SW480 (cell line): ENCODE measurements around the gene MGARP.
"Not testable (repeated sequence)": the region's sequence is repeated elsewhere in the genome, so short reads cannot be mapped to it uniquely, and the experiment has no call there.

Experiments
- DNase-seq: peaks from one replicate; pipeline ENCODE4 v3.0.0-alpha.2; 2016; ENCODE audit warnings: low spot score

Gene MGARP

DNA sequence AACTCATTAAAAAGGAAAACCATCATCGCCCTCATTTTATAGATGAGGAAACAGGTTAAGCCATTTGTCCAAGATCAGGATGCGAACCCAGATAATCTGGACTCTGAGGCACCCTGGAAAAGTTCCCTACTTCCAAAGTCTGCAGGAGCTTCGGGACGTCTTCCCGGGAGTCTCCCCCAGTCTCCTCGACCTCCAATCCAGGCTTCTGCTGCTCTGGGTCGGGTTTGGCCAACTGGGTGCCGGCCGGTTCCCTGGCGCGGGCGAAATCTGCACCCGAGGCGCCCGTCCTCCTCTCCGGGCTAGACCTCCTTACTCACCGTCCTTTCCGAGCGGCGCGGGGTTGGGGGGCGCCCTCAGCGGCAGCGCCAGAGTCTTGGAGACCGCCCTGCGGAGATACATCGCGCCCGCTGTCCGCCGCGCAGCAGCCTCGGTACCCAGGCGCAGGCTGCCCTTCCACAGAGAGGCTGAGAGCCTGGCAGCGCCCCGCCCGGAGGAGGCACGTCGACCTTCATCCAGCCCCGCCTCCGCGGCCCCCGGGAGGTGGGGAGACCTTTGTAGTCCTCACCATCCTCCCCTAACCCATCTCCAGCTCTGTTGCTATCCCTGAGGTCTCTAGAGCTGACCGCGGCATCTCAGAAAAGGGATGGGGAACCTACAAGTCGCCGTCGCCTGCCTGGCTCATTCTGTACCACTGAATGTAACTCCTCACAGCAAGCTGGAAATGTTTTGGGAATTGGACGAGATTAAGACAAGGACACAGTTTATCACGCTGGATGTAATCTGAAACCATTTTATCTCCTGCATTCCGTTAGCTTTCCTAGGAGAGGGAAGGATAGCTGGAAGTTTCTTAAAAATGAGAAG lies at the start of gene MGARP:
Gene MGARP (minus strand): TSS at position 466 of the 861 bp plus-strand sequence. CDS start 67 bp downstream, at position 399.
- DNase-seq = no peak

DNA sequence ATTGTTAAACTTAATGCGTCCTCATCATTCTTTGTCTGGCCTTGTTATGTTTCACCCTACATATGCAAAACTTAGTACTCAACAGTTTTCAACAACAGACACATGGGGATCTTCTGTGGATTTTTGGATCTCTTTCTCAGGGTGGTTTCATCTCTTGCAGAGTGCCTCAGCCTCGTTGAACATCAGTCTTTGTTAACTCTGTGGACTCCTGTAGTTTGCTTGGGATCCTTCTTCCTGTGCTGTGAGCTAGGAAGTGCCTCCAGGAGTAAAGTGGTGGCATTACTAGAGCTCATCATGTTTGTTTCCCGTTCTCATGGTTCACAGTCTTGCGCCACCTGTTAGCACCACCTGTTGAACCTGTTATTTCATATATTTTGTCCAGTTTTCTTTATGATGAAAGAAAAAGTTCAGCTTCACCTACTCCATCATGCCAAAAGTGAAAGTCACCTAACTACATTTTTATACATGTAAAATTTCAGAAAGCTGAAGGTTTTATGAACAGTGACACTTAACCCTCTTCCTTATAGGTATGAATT lies 49.7 kb upstream of the MGARP start:
- DNase-seq = no peak

GRCh38 chr4:139324620-139325019 lies 44.6 kb upstream of the MGARP start:
- DNase-seq = no peak

GRCh38 chr4:139322541-139322940 lies 42.5 kb upstream of the MGARP start:
- not testable (repeated sequence) for DNase-seq

DNA sequence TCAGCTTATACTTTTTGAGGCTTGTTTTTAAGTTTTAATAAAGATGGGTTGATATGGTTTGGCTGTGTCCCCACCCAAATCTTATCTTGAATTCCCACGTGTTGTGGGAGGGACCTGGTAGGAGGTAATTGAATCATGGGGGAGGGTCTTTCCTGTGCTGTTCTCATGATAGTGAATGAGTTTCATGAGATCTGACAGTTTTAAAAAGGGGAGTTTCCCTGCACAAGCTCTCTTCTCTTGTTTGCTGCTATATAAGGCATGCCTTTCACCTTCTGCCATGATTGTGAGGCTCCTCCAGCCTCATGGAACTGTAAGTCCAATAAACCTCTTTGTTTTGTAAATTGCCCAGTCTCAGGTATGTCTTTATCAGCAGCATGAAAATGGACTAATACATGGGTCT lies 42.0 kb upstream of the MGARP start:
- DNase-seq = not testable (repeated sequence)

GRCh38 chr4:139319571-139319970 lies 39.5 kb upstream of the MGARP start:
- no peak for DNase-seq

DNA sequence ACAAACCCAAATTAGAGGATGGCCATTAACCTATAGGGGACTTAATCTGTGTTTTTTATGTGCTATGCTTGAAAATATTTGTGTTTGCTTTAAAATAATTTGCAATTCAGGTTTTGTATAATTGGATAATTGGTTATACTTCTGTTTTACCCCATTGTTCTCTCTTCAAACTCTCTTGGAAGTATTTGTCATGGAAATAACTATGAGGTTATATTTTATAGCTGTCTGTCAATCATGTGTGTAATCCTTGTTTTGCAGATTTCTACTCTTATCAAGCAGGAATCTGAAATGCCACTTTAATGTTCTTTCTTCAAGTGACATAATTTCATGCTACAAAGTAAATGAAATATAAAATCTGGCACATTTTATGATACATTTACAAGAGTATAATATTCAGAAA lies 37.6 kb upstream of the MGARP start:
- no peak for DNase-seq

DNA sequence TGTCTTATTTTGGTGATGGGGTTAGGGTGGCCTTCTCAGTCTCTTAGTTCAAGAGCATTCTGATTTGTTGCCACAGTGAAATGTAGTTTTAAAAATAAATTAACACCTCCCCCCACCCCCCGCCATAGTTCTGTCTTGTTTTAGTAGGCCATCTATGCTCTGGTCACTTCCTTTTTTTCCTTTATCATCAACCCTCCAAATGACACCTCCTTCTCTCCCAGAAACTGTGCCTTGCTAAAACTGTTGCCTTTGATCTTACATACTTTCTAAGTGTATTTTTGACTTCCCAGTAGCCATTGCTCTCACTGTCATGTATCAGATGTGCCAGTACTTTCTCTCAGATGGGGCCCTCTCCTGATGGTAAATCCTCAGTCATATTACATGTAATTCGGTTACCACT lies 36.7 kb upstream of the MGARP start:
- no peak for DNase-seq

GRCh38 chr4:139315221-139315675 lies 35.2 kb upstream of the MGARP start:
- DNase-seq = no peak

- no peak for DNase-seq
These were observed 34.2 kb upstream of the MGARP start for GRCh38 chr4:139314047-139314800.

DNA sequence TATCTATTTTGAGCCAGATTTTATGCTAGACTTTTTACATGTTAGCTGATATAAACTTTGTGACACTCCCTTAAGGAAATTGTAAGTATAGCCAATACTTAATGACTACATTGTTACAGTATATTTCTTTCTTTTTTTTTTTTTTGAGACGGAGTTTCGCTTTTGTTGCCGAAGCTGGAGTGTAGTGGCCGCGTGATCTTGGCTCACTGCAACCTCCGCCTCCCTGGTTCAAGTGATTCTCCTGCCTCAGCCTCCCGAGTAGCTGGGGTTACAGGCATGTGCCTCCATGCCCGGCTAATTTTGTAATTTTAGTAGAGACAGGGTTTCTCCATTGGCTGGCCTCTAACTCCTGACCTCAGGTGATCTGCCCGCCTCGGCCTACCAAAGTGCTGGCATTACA lies 33.4 kb upstream of the MGARP start:
- not testable (repeated sequence) for DNase-seq

- DNase-seq = no peak
These were observed 32.7 kb upstream of the MGARP start for GRCh38 chr4:139312552-139313332.

DNA sequence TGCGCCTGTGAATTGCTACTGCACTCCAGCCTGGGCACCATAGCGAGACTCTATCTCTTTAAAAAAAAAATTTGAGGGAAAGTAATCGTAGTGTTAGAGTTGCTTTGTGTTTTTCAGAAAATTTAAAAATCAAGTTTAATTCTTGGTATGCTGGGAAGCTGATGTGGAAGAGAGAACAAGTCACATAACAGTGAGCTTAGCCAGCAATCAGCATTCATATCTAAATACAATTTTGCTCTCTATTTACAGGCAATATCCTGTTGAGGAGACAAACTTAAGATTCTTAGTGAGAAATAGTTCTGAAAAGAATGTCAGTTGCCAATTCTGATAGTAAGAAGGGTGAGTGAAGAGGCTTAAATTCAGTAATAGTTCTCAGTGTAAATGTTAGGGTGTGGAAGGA lies 31.9 kb upstream of the MGARP start:
- DNase-seq = no peak

- no peak for DNase-seq
These were observed 24.9 kb upstream of the MGARP start for GRCh38 chr4:139304920-139305319.

DNA sequence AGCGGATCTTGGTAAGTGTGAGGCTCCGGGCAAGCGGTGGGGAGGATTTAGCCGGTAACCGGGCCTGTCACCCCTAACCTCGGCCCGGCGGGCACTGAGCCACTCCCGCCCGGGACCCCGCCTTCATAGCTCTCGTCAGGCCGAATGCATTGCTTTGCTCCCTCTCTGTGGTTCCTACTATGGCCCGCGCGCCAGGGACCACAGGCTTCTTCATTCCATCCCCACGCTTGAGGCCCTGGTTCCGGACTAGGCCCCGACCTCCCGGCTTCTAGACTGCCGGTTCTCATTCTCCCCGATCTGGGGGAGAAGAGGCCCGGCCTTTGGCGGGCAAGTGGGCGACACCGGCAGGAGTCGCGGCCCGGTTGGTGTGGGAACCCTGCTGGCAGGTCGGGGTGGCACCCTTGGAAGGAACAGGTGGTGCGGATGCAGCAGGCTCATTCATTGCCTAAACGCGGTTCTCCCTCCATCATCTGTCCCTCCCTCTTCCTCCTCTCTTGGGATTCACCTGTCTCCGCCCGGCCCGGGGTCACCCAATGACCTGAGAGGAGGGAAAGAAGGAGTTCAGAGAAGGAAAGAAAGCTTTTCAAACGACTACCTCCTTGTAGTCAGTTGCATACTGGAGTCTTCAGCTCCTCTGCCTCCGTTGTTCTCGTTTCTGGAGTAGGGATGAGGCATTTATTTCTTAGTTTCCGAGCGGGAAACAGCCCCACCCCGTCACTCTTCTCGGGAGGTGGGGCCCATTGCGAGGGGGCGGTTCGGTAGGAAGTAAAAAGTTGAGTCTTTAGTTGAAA lies 22.0 kb upstream of the MGARP start, which contains the start of gene NDUFC1:
Gene NDUFC1 (minus strand): TSS at position 657 of the 791 bp plus-strand sequence. CDS start 6,679 bp downstream, outside the sequence.
- DNase-seq = peak; percentile 62

GRCh38 chr4:139301113-139301820 lies 21.2 kb upstream of the MGARP start, which contains the start of gene NAA15:
TSS of gene NAA15 (plus strand) at chr4:139301505. CDS start at chr4:139301778, 273 bp downstream.
- DNase-seq = peak; percentile 96

GRCh38 chr4:139300431-139301112 lies 20.5 kb upstream of the MGARP start:
- DNase-seq = peak; percentile 56

DNA sequence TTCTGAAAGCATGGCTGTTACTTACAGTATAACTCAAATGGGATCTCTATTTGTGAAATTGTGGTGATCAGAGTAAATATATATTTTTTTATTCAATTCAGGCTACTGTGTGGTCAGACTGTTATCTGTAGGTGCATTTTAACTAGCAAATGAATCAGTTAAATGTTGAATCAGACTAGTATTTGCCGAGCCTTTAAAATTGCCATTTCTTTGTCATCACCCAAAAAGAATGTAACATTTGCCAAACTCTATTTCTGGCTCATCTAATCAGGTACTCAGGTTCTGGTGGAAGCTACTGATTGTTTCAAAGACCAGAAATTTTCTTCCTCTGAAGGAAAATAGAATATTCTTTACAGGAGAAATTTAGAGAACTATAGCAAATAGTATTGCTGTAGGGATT lies 19.5 kb upstream of the MGARP start:
- DNase-seq = no peak

DNA sequence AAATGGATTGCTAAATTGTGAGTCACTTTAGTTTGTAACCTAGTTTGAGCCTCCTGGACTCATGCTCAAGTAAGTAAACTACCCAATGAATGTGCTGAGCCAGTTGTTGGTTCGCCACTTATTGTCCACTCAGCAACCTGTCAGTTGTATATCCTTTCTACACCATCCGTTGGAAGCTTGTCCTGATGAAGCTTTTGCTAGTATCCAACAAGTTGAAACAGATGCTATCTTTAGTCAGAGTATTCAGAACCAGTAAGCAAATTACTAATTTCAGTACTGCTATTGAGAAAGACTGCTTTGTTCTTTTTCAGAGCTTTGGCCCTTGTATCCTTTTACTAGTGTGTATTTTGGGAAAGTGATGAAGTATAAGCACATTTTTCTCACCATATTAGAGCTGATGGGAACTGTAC lies 17.0 kb upstream of the MGARP start:
- DNase-seq = no peak

DNA sequence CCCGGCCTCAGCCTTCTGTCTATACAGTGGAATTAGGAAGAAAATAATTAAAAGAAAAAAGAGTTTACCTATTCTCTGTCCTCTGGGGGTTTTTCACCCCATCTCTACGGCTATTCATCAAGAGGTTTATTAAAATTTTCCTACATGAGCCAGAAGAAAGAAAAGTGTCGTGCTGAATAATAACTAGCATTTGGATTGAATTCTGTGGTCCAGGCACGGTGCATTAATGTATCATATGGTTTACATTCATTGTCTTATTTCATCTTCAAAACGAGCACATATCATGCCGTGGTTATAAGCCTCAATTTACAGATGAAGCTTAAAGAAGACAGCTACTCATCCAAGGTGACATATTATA lies 15.9 kb upstream of the MGARP start:
- DNase-seq = no peak
